H9 (cell line): Measurements from ENCODE around the gene PEX19. TPM values are rescaled to one million over a fixed set of nuclear protein-coding genes. Genes with fewer than 3 reads are reported as not detected.

Experiments
- DNase-seq: peaks from one replicate; pipeline ENCODE4 v3.0.0-alpha.2; 2017
- H2AFZ ChIP-seq: one replicate; pipeline ENCODE4 v1.6.1; 2013; ENCODE audit warnings: mild to moderate bottlenecking, low read length, control low read depth, moderate library complexity
- H2AK5ac ChIP-seq: 2 replicates; pipeline ENCODE4 v1.6.1; 2013; ENCODE audit warnings: low read length, control low read depth, mixed read lengths; ENCODE audit not compliant: insufficient read length
- H2BK120ac ChIP-seq: one replicate; pipeline ENCODE4 v1.6.1; 2013; ENCODE audit warnings: low read depth, mild to moderate bottlenecking, low read length, control low read depth, inconsistent platforms; ENCODE audit not compliant: poor library complexity, severe bottlenecking
- H2BK12ac ChIP-seq: 2 replicates; pipeline ENCODE4 v1.6.1; 2013; ENCODE audit warnings: low read length, control low read depth, mixed read lengths, low read depth; ENCODE audit not compliant: insufficient read length
- H2BK15ac ChIP-seq: 2 replicates; pipeline ENCODE4 v1.6.1; 2013; ENCODE audit warnings: low read depth, low read length, control low read depth
- H2BK20ac ChIP-seq: one replicate; pipeline ENCODE4 v1.6.1; 2013; ENCODE audit warnings: low read depth, mild to moderate bottlenecking, low read length, control low read depth, inconsistent platforms; ENCODE audit not compliant: poor library complexity, severe bottlenecking
- H2BK5ac ChIP-seq: 2 replicates; pipeline ENCODE4 v1.6.1; 2013; ENCODE audit warnings: low read length, control low read depth, mixed read lengths; ENCODE audit not compliant: insufficient read length
- H3K14ac ChIP-seq: 2 replicates; pipeline ENCODE4 v1.6.1; 2013; ENCODE audit warnings: low read length, control low read depth; ENCODE audit not compliant: insufficient read depth
- H3K18ac ChIP-seq: 2 replicates; pipeline ENCODE4 v1.6.1; 2013; ENCODE audit warnings: low read depth, mild to moderate bottlenecking, mixed read lengths, low read length, control low read depth; ENCODE audit not compliant: insufficient read length
- H3K23ac ChIP-seq: 2 replicates; pipeline ENCODE4 v1.6.1; 2013; ENCODE audit warnings: low read length, control low read depth, mixed read lengths, low read depth; ENCODE audit not compliant: insufficient read length
- H3K23me2 ChIP-seq: 2 replicates; pipeline ENCODE4 v1.6.1; 2013; ENCODE audit warnings: low read depth, mild to moderate bottlenecking, mixed read lengths, low read length, control low read depth; ENCODE audit not compliant: insufficient read length, poor library complexity, severe bottlenecking
- H3K27ac ChIP-seq: 2 replicates; pipeline ENCODE4 v1.5.1; 2013; ENCODE audit warnings: low read length, control low read depth, mixed read lengths, low read depth; ENCODE audit not compliant: insufficient read length
- H3K27me3 ChIP-seq: 2 replicates; pipeline ENCODE4 v1.6.1; 2013; ENCODE audit warnings: low read length, control low read depth, inconsistent platforms; ENCODE audit not compliant: insufficient read depth
- H3K4ac ChIP-seq: 2 replicates; pipeline ENCODE4 v1.6.1; 2013; ENCODE audit warnings: low read depth, mild to moderate bottlenecking, control low read depth, inconsistent platforms, low read length, moderate library complexity
- H3K4me1 ChIP-seq: 2 replicates; pipeline ENCODE4 v1.6.1; 2013; ENCODE audit warnings: low read length, control low read depth, inconsistent platforms; ENCODE audit not compliant: insufficient read depth
- H3K4me2 ChIP-seq: 2 replicates; pipeline ENCODE4 v1.6.1; 2013; ENCODE audit warnings: low read length, control low read depth, mixed read lengths; ENCODE audit not compliant: insufficient read length, insufficient read depth
- H3K56ac ChIP-seq: 2 replicates; pipeline ENCODE4 v1.6.1; 2013; ENCODE audit warnings: low read depth, mild to moderate bottlenecking, mixed read lengths, low read length, control low read depth; ENCODE audit not compliant: insufficient read length
- H3K79me1 ChIP-seq: 2 replicates; pipeline ENCODE4 v1.6.1; 2013; ENCODE audit warnings: low read depth, mild to moderate bottlenecking, moderate library complexity, low read length, control low read depth, inconsistent platforms; ENCODE audit not compliant: insufficient read depth, poor library complexity, severe bottlenecking
- H3K79me2 ChIP-seq: 2 replicates; pipeline ENCODE4 v1.6.1; 2013; ENCODE audit warnings: low read length, control low read depth, inconsistent platforms; ENCODE audit not compliant: insufficient read depth
- H3K9ac ChIP-seq: 2 replicates; pipeline ENCODE4 v1.6.1; 2013; ENCODE audit warnings: low read length, control low read depth, mixed read lengths; ENCODE audit not compliant: insufficient read length; ENCODE audit errors: extremely low read depth
- H3K9me3 ChIP-seq: one replicate; pipeline ENCODE4 v1.6.1; 2013; ENCODE audit warnings: low read depth, low read length, inconsistent platforms; ENCODE audit not compliant: control insufficient read depth
- H3T11ph ChIP-seq: one replicate; pipeline ENCODE4 v1.6.1; 2013; ENCODE audit warnings: mild to moderate bottlenecking, low read length, control low read depth, inconsistent platforms
- H4K20me1 ChIP-seq: one replicate; pipeline ENCODE4 v1.6.1; 2013; ENCODE audit not compliant: control insufficient read depth, insufficient read length, insufficient read depth
- H4K5ac ChIP-seq: 2 replicates; pipeline ENCODE4 v1.6.1; 2013; ENCODE audit warnings: low read depth, mild to moderate bottlenecking, mixed read lengths, low read length, control low read depth; ENCODE audit not compliant: insufficient read length
- H4K8ac ChIP-seq: replicated peaks from 2 replicates; pipeline ENCODE4 v1.6.1; 2013; ENCODE audit warnings: low read length, control low read depth, mixed read lengths, low read depth; ENCODE audit not compliant: insufficient read length
- H4K91ac ChIP-seq: 2 replicates; pipeline ENCODE4 v1.6.1; 2013; ENCODE audit warnings: low read depth, mild to moderate bottlenecking, moderate library complexity, mixed read lengths, low read length, control low read depth; ENCODE audit not compliant: insufficient read length
- H3K27ac Mint-ChIP-seq, 3 experiments: 2 replicates in 2 of 3; 3 replicates in 1 of 3; pipeline ENCODE4 v1.8.0; 2020 to 2021; ENCODE audit warnings: mixed read lengths in 3 of 3, mild to moderate bottlenecking in 1 of 3, moderate library complexity in 1 of 3
- H3K27me3 Mint-ChIP-seq: 2 replicates; pipeline ENCODE4 v1.8.0; 2021; ENCODE audit warnings: low read depth, mild to moderate bottlenecking, moderate library complexity, mixed read lengths
- H3K36me3 Mint-ChIP-seq, 3 experiments: 2 replicates in 2 of 3; 3 replicates in 1 of 3; pipeline ENCODE4 v1.8.0; 2020 to 2021; ENCODE audit warnings: low read depth in 3 of 3, mixed read lengths in 3 of 3; ENCODE audit not compliant: insufficient read depth in 1 of 3
- H3K4me1 Mint-ChIP-seq, 2 experiments: 2 replicates each; pipeline ENCODE4 v1.8.0; 2020; ENCODE audit warnings: mixed read lengths in 2 of 2
- H3K4me3 Mint-ChIP-seq, 2 experiments: 2 replicates in 1 of 2; 3 replicates in 1 of 2; pipeline ENCODE4 v1.8.0; 2020 to 2021; ENCODE audit warnings: mild to moderate bottlenecking in 2 of 2, mixed read lengths in 2 of 2, moderate library complexity in 1 of 2
- H3K9me3 Mint-ChIP-seq, 2 experiments: 2 replicates in 1 of 2; 3 replicates in 1 of 2; pipeline ENCODE4 v1.8.0; 2020; ENCODE audit warnings: mild to moderate bottlenecking in 2 of 2, mixed read lengths in 2 of 2, moderate library complexity in 1 of 2
- CTCF ChIP-seq: fragments of 200-600 bp; sonication (generic); conservative IDR thresholded peaks from 3 replicates; pipeline ENCODE4 v1.8.0; 2021; ENCODE audit warnings: antibody characterized with exemption, mild to moderate bottlenecking
- WGBS: extraction: QIAGEN DNeasy Blood & Tissue Kit; methylation state at CpG from one replicate; pipeline ENCODE4 v1.1.7; 2013; ENCODE audit warnings: missing lambda C conversion rate, low lambda C conversion rate, mixed read lengths; ENCODE audit not compliant: insufficient read length; ENCODE audit errors: extremely low coverage; 5-methylcytosine and 5-hydroxymethylcytosine counted together
- total RNA-seq: library from RNA; stranded (reverse); gene quantifications from 2 replicates; pipeline ENCODE4 v1.2.1, GENCODE V29; 2021

The PEX19 gene
- total RNA-seq, 1 experiment from 2014 or later, result 92.7 TPM

DNA sequence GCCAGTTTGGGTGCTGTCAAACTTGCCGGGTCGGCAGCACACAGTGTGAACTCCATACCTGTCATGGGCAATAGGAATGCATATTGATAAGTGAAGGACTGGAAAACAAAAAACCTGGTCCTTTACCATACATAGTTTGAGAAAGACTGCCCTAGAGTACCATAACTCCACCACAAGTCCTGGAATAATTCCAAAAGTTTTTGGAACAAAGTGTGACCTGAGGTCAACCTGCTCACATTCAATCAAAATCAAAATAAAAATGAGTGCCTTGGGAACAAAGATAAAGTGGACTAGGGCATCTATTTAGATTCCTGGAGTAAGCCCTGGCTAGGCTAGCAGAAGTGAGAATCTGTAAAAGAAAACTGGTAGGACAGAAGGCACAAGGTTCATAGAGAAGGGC lies 7.6 kb downstream of the PEX19 start:
- no peak overlapping the region for H4K8ac ChIP-seq
- no peak overlapping the region for H2AFZ ChIP-seq
- Mint-ChIP-seq H3K27ac (no peak overlapping the region), H3K9me3 (no peaks in the 10 kb centered on the region), H3K27me3 (no peaks in the 10 kb centered on the region), H3K4me1 (no peaks in the 10 kb centered on the region), H3K36me3 (peaks cover 20 to 50% (median 49%) of the 10 kb centered on the region in 3 experiments; a peak in 6 of 7 replicates), H3K4me3 (no peak overlapping the region)
- H3K56ac ChIP-seq, result no peak overlapping the region
- H3K18ac ChIP-seq, result no peak overlapping the region
- H3K27me3 ChIP-seq, result no peaks in the 10 kb centered on the region
- WGBS, result no CpG with 5 or more reads among the region's 2 CpGs
- no peak overlapping the region for H2BK15ac ChIP-seq
- no peaks in the 10 kb centered on the region for H3K23me2 ChIP-seq
- no peak overlapping the region for H3K27ac ChIP-seq
- H3K4me2 ChIP-seq, result no peak overlapping the region
- no peaks in the 10 kb centered on the region for H3K4me1 ChIP-seq
- H2BK120ac ChIP-seq, result no peak overlapping the region
- H3K4ac ChIP-seq, result no peak overlapping the region
- no peak overlapping the region for H4K91ac ChIP-seq
- no peaks in the 10 kb centered on the region for H3K79me1 ChIP-seq
- H2BK5ac ChIP-seq, result no peak overlapping the region
- no peak overlapping the region for H2BK20ac ChIP-seq
- no peak for TF ChIP-seq CTCF
- H4K5ac ChIP-seq, result no peak overlapping the region
- DNase-seq, result no peak
- no peak overlapping the region for H3K23ac ChIP-seq
- no peaks in the 10 kb centered on the region for H3K9me3 ChIP-seq
- H3K9ac ChIP-seq, result no peak overlapping the region
- no peak overlapping the region for H2AK5ac ChIP-seq
- no peak overlapping the region for H2BK12ac ChIP-seq
- H4K20me1 ChIP-seq, result no peaks in the 10 kb centered on the region
- H3K79me2 ChIP-seq, result no peaks in the 10 kb centered on the region
- no peak overlapping the region for H3K14ac ChIP-seq
- no peak overlapping the region for H3T11ph ChIP-seq
